Measurements from ENCODE around the gene TRPC4AP. TPM values are rescaled to one million over a fixed set of nuclear protein-coding genes. Genes with fewer than 3 reads are reported as not detected.

The TRPC4AP gene
- total and polyA plus RNA-seq, 11 donors, result 21.2 to 51.8 (median 38.6) TPM

- DNase-seq (peak in 4 of 5 donors; percentile 34 to 66 (median 49)), ATAC-seq (peak in 3 of 4 donors; percentile 26 to 58 (median 30))
- H3K4me1 ChIP-seq, result peaks cover 0 to 37% (median 18%) of the 10 kb centered on the region in 12 donors
- TF ChIP-seq CTCF (IDR thresholded peaks at IDR 0.05) (no peak), POLR2A (IDR thresholded peaks at IDR 0.05) (no peak)
- H3K4me3 ChIP-seq, result no peak overlapping the region
- H3K36me3 ChIP-seq, result peaks cover 0 to 97% (median 72%) of the 10 kb centered on the region in 9 donors
- peak overlapping the region in 11 of 12 donors; percentile 34 to 89 (median 65) for H3K27ac ChIP-seq
- intact Hi-C loops (cut with DNase I), result no loop called here
- no peaks in the 10 kb centered on the region for H3K9me3 ChIP-seq
- H3K27me3 ChIP-seq, result no peaks in the 10 kb centered on the region
- WGBS, 4 donors, result 56 to 70% (median 59%) methylated on average over 6 to 9 of the region's 9 CpGs
Measured at GRCh38 chr20:35134472-35134871, 41.9 kb upstream of the TRPC4AP start.

GRCh38 chr20:35133735-35134134, 41.1 kb upstream of the TRPC4AP start:
- Histone ChIP-seq H3K36me3 (peaks cover 0 to 98% (median 73%) of the 10 kb centered on the region in 9 donors), H3K9me3 (no peaks in the 10 kb centered on the region), H3K4me3 (no peak overlapping the region), H3K4me1 (peaks cover 0 to 37% (median 18%) of the 10 kb centered on the region in 12 donors), H3K27ac (peak overlapping the region in 6 of 12 donors; percentile 35 to 89 (median 69)), H3K27me3 (no peaks in the 10 kb centered on the region)
- no peak for ATAC-seq
- no peak for DNase-seq
- WGBS, 4 donors, result 89 to 94% (median 92%) methylated on average over 5 of the region's 5 CpGs
- no peak for TF ChIP-seq POLR2A (IDR thresholded peaks at IDR 0.05)
- no peak for TF ChIP-seq CTCF (IDR thresholded peaks at IDR 0.05)
- intact Hi-C loops (cut with DNase I), result no loop called here

GRCh38 chr20:35133031-35133430, 40.4 kb upstream of the TRPC4AP start:
- no peak for ATAC-seq
- Histone ChIP-seq H3K27me3 (no peaks in the 10 kb centered on the region), H3K4me3 (no peak overlapping the region), H3K27ac (peak overlapping the region in 1 of 12 donors; percentile 24), H3K9me3 (no peaks in the 10 kb centered on the region), H3K36me3 (peaks cover 0 to 100% (median 72%) of the 10 kb centered on the region in 9 donors), H3K4me1 (peaks cover 0 to 37% (median 18%) of the 10 kb centered on the region in 12 donors)
- TF ChIP-seq POLR2A (IDR thresholded peaks at IDR 0.05) (no peak), CTCF (IDR thresholded peaks at IDR 0.05) (no peak)
- WGBS, 4 donors, result 78 to 90% (median 88%) methylated on average over 5 of the region's 5 CpGs
- no peak for DNase-seq
- intact Hi-C loops (cut with DNase I), result no loop called here

- peaks cover 0 to 100% (median 74%) of the 10 kb centered on the region in 9 donors for H3K36me3 ChIP-seq
- no peak for TF ChIP-seq POLR2A (IDR thresholded peaks at IDR 0.05)
- no peak for TF ChIP-seq CTCF (IDR thresholded peaks at IDR 0.05)
- ATAC-seq, result no peak
- intact Hi-C loops (cut with DNase I), result no loop called here
- WGBS, 4 donors, result 87 to 93% (median 89%) methylated on average over 4 of the region's 4 CpGs
- no peak for DNase-seq
- no peak overlapping the region for H3K27ac ChIP-seq
- H3K4me1 ChIP-seq, result peaks cover 0 to 33% (median 18%) of the 10 kb centered on the region in 12 donors
- H3K4me3 ChIP-seq, result no peak overlapping the region
- H3K9me3 ChIP-seq, result no peaks in the 10 kb centered on the region
- H3K27me3 ChIP-seq, result no peaks in the 10 kb centered on the region
Measured at GRCh38 chr20:35131934-35132333, 39.3 kb upstream of the TRPC4AP start.
